GM18526 (cell line): ENCODE measurements around the gene ANKMY1.

Experiments
- POLR2A ChIP-seq: IDR thresholded peaks from 3 replicates; pipeline ENCODE4 v1.6.1; 2011; ENCODE audit not compliant: insufficient read length; ENCODE audit errors: extremely low read depth

Gene ANKMY1

DNA sequence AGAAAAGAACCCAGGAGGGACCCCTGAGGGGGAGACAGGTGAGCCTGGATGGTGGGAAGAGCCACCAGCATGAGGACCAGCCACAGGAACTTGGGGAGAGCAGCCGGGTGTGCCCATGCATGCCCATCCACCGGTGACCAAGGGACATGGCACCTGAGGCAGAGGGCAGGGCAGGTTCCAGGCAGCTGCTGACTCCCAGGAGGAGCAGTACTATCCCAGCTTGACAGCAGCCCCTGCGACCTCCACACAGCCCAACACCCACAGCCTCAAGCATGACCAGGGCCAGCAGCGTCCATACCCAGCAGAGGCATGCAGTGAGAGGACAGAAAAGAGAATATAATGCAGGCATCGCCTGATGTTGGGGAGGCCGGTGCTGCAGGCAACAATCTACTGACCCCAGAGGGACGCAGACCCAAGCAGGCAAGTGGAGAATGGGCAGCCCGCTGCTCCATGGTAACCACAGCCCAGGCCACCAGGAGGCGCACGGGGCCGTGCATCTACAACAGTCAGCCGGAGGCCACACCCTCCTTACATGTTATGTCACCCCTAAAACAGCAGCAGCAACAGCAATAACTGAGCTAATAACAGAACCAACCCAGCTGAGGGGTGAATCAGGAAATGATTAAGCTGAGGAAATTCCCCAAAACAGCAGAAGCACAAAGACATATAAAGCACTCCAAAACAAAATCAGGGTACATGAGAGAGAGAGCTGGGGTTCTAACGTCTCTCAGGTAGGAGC lies 44.1 kb downstream of the ANKMY1 start:
- no peak for TF ChIP-seq POLR2A

DNA sequence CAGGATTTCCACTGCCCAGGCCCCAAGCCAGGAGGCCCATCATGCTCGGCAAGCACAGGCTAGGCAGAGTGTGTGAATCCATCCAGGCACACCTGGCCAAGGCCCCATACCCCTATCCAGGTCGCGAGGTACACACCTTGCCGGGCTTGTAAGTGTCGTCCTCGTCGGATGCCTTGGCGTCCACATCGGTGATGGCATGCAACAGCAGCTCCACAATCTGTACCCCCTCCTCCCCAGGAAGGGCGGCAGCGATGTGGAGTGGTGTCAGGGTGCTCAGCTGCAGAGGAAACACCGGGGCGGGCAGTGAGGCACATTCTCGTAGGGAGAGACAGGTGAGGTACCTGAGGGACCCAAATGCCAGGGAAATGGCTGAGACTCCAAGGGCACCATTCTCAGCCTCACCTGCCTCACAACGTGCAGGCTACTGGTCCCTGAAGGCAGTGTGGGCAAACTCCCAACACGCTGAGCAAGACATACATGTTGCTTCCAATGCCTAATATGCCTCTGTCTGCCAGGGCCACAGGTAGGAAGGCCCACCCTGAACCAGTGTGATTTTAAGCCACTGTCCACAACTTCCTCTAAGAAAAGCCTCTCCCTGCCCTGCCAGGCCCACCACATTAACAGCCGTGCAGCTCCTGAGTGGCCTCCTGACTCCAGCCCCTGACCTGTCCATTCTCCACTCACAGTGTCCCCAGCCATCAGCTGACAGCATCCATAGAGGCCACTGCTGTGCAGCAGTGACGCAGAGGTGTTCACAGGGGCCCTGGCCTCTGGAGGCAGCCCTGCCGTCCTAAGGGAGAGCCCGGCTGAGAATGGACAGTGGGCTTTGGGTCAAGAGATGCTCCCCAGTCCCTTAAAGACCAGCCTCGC lies 44.9 kb downstream of the ANKMY1 start:
- TF ChIP-seq POLR2A = no peak

DNA sequence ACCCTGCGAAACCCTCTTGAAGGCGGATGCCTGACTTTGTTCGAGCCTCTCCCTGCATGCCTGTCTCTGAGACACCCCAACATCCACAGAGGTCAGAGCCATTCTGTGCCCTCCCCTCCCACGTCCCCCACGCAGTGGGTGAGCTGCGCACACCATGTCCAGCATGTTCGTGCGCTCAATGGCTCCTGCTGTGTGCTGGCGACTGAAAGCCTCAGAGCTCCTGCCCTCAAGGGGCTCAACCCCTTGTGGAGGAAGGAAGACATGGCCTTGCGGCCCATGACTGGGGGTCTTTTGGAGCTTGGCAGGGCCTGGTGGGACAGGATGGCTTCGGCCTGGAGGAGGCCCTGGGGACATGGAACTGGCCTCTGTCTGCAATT lies 45.7 kb downstream of the ANKMY1 start:
- TF ChIP-seq POLR2A = no peak

DNA sequence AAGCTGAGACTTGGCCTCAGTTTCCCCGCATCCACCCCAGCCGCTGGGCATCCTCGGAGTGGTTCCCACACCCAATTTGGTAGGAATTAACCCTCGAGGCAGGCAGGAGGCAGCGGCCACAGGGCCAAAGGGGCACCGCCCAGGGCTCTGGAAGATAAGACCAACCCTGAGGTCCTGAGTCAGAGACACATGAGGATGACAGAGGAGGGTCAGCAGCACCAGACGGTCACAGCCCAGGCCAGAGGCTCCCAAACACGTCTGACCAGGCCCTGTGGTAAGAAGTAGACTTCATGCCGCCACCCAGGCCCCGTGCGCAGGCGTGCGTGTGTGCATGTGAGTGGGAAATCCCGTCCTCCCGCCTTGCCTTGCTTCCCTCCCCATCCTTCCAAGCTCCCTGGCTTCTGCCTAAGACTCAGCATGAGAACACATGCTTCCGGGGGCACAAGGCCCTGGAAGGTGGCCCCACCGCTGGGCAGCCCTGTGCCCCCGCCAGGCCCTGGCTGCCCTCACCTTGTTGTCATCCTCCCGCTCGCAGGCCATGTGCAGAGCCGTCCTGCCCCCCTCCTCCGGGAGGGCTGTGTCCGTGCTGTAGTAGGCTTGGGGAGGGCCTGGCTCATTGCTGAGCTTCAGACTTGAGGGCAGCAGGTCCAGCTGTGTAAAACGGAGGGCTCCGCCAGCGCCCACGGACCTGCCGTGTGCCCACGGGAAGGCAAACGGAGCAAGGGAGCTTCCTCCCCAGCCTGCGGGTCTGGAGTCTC lies 46.3 kb downstream of the ANKMY1 start:
- TF ChIP-seq POLR2A = no peak

DNA sequence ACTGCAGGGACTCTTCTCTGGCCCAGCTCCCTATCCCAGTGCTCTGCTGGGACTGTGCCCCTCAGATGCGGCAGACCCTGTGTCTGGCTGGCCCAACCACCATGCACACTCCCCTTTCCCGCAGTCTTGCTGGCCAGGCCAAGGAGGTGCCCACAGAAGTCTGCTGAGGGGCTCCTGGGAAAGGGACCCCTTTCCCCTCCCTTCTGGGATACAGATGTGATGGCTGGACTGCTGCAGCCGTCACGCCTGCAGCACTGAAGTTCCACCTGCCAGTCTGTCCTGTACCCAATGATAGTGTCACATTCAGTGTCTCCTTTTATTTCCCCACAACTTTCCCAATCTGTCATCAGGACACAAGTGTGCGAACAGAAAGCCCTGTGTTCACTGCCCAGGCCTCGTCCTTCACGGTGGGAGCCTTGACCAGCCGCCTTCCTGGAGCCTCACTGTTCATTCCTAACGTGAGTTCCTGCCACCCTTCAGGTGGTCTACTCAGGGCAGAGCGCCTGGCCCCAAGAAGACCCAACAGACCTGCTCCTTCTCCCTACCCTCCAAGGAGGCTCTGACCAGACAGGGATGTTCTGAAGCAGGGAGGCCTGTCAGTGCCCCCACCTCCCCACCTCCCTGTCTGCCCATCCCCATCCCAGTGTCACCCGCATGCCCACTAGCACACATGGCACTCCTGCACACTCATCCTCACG lies 47.1 kb downstream of the ANKMY1 start:
- no peak for TF ChIP-seq POLR2A

DNA sequence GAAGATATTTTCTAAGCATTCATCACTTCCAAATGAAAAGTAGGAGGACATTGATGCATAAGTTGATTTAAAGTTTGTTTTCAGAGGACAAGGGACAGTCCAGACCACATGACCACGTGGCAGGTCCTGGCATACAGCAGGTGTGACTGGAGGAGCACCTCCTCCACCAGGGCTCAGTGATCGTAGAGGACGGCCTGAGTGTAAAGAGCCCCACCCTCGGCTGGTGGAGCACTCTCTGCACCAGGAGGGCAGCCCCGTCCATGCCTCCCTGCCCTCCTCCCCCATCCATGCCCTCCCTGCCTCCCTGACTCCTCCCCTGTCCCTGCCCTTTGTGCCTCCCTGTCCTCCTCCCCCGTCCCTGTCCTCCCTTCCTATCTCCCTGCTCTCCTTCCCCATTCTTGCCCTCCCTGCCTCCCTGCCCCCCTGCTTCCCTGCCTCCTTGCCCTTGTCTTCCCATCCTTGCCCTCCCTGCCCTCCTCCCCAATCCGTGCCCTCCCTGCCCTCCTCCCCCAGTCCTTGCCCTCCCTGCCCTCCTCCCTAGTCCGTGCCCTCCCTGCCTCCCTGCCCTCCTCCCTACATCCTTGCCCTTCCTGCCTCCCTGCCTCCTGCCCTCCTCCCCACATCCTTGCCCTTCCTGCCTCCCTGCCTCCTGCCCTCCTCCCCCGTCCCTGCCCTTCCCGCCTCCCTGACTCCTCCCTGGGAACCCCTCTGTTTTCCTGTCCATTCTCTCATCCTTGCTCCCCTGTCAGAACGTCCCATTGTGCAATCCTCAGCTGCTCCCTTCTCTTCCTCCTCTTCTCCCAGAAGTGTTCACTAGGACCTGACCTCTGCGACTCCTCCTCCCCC lies 47.9 kb downstream of the ANKMY1 start:
- no peak for TF ChIP-seq POLR2A

DNA sequence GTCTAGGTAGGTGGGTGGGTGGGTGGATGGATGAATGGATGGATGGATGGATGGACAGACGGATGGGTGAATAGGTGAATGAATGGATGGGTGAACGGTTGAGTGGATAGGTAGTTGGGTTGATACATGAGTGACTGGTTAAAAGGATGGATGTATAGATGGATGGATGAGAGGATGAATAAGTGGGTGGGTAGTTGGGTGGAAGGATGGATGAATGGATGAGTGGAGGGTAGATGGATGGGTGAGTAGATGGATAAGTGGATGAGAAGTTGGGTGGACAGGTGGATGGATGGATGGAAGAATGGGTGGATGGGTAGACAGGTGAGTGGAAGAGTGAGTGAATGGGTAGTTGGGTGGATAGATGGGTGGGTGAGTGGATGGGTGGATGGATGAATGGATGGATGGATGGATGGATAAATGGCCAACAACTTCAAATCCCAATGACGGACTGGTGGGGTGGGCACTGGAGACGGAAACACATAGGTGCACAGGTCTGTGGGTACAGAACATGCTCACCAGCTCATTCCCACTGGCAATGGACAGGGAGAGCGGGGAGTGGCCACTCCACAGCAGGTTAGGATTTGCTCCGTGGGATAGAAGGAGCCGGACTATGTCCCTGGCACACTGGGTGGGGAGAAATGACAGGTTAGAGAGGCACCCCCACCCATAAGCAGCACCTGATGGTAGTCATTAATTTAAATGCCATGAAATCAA lies 48.8 kb downstream of the ANKMY1 start:
- no peak for TF ChIP-seq POLR2A

DNA sequence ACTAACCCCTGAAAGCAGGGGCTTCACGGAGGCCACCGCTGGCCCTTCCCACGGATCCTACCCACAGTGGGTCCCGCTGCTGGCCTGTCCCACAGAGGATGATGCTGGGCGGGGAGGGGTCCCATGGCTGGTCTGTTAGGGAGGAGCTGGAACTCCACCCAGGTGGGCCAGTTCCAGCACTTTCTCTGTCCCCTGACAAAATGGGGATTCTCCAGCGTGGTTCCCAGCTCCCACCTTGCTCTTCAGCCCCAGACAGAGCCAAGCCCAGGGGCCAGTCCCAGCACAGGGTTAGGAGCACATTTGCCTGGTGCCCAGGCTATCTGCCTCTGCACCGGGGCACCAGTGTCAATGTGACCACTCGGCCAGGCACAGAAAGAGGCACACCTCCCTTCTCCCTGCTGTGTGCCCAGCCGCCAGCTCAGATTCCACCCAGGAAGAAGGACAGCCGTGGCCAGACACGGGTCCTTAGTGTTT lies 50.0 kb downstream of the ANKMY1 start:
- TF ChIP-seq POLR2A = no peak

DNA sequence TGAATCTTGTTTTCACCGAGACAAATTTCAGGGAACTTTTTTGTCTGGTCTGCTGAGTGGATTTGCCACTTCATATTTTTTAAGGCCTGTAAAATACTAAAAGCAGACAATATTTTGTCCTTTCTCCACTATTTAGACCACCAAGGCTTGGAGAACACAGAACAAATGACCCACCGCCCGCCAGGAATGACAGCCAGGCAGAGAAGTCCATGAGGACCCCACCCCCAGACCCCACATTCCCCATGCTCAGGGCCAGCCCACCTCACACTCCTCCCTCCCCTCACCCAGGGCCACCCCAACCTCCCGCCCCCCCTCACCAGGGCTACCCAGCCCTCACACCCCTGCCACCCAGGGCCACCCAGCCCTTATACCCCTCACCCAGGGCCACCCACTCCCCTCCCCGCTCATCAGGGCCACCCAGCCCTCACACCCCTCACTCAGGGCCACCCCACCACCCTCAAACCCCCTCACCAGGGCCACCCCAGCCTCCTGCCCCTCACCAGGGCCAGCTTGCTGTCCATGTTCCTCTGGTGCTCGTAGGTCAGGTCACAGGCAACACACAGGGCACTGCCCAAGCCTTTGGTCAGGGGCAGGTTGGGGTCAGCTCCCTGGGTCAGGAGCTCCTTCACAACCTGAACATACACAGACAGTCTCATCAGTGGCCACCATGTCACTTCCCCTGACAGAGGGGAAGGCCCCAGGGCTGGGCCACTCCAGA lies 50.6 kb downstream of the ANKMY1 start:
- no peak for TF ChIP-seq POLR2A

DNA sequence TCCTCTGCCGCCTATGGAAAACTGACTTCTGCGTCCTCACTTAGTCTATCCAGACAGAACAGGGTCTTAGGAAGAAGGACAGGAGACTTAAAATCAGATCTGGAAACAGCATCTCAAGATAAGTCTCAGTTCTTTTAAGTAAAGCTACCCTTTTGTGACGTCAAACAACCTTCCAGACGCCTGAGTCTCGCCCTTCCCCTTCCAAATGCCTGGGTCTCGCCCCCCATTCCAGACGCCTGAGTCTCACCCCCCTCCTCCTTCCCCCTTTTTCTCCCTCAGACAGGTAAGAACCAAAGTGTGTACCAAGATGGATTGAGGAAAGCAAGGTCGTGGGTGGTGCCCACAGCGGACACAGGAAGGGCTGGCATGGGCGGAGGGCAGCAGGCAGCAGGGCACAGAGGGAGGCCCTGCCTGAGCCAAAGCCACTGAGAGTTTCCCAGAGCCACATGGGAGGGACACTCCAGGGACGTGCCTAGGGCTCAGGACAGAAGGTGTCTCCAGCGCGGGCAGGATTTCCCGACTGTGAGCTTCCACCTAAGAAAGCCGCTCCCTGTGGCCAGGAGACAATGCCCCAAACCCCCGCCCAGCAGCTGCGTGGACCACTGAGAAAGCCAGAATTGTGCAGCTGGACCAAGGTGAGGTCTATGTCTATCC lies 51.3 kb downstream of the ANKMY1 start:
- no peak for TF ChIP-seq POLR2A

DNA sequence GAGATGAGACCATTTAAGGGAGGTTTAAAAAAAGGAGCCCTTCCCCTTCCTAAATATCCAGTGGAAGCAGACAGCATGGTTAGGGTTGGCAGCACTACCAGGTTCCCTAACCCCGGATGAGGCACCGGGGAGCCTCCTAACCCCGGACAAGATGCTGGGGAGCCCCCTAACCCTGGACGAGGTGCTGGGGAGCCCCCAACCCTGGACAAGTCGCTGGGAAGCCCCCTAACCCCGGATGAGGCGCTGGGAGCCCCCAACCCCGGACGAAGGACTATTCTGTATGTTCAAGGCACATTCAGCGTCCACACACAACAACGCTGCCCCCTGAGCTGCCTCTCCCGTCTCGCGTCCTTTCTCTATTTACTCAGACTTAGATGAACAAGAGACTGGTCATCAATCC lies 51.9 kb downstream of the ANKMY1 start:
- TF ChIP-seq POLR2A = no peak

DNA sequence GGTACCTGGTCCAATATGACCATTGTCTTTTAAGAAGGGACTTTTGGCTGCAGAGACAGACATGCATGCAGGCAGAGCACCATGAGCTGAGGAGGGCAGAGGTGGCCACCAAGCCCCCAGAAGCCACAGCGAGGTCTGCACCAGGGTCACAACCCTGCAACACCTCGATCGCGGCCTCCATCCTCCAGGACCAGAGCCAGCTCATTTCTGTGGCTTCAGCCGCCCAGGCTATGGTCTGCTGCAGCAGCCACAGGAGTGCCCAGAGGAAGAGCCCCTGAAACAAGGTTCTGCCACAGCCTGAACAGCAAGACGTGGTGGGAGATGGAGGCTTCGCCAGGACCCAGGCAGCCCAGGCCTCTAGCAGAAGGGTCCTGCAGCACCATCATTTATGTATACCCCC lies 53.9 kb downstream of the ANKMY1 start:
- no peak for TF ChIP-seq POLR2A
